GM12878 (cell line): ENCODE measurements around the gene TXNRD1. TPM values are rescaled to one million over a fixed set of nuclear protein-coding genes. Genes with fewer than 3 reads are reported as not detected.

ENCODE experiments used
- ASH2L ChIP-seq: fragments of 300-600, 200-600 bp; sonication (generic); IDR thresholded peaks from 2 replicates; pipeline ENCODE4 v1.6.1; 2017; ENCODE audit warnings: low read depth, mild to moderate bottlenecking, borderline replicate concordance
- BHLHE40 ChIP-seq, 2 experiments: fragments of 450-650 bp in 1 of 2; IDR thresholded peaks; 2 replicates each; pipeline ENCODE4 v1.6.1; 2011 to 2017; ENCODE audit warnings: low read depth in 2 of 2, borderline replicate concordance in 1 of 2, improper control_type of control experiment in 1 of 2, low read length in 1 of 2, mild to moderate bottlenecking in 1 of 2
- CREB1 ChIP-seq: IDR thresholded peaks from 2 replicates; pipeline ENCODE4 v1.6.1; 2012; ENCODE audit warnings: low read depth, mild to moderate bottlenecking, inconsistent platforms
- CUX1 ChIP-seq: IDR thresholded peaks from 2 replicates; pipeline ENCODE4 v1.6.1; 2012; ENCODE audit warnings: improper control_type of control experiment, low read depth, low read length; ENCODE audit not compliant: insufficient replicate concordance
- IRF3 ChIP-seq: fragments of 450-650 bp; IDR thresholded peaks from 2 replicates; pipeline ENCODE4 v1.6.1; 2014; ENCODE audit warnings: mild to moderate bottlenecking
- LARP7 ChIP-seq: fragments of 450-650 bp; IDR thresholded peaks from 2 replicates; pipeline ENCODE4 v1.6.1; 2017; ENCODE audit warnings: mild to moderate bottlenecking
- MTA3 ChIP-seq: IDR thresholded peaks from 2 replicates; pipeline ENCODE4 v1.6.1; 2012; ENCODE audit warnings: low read length, inconsistent platforms, borderline replicate concordance
- POLR2A ChIP-seq: IDR thresholded peaks from 2 replicates; pipeline ENCODE4 v1.6.1; 2011; ENCODE audit warnings: low read depth, mild to moderate bottlenecking, low read length
- SIN3A ChIP-seq: IDR thresholded peaks from 2 replicates; pipeline ENCODE4 v1.6.1; 2012; ENCODE audit warnings: low read depth, low read length, improper control_type of control experiment
- SMARCA5 ChIP-seq: fragments of 450-650 bp; IDR thresholded peaks from 2 replicates; pipeline ENCODE4 v1.6.1; 2017; ENCODE audit warnings: mild to moderate bottlenecking
- SMC3 ChIP-seq: IDR thresholded peaks from 2 replicates; pipeline ENCODE4 v1.6.1; 2011; ENCODE audit warnings: low read length, improper control_type of control experiment, borderline replicate concordance
- TCF3 ChIP-seq: IDR thresholded peaks from 2 replicates; pipeline ENCODE4 v1.6.1; 2012; ENCODE audit warnings: low read depth, mild to moderate bottlenecking, low read length, borderline replicate concordance; ENCODE audit not compliant: insufficient read depth
- YY1 ChIP-seq: IDR thresholded peaks from 2 replicates; pipeline ENCODE4 v1.6.1; 2011; ENCODE audit warnings: low read depth, mild to moderate bottlenecking, low read length
- ZBTB4 ChIP-seq: fragments of 450-650 bp; formaldehyde crosslinking; IDR thresholded peaks from 2 replicates; pipeline ENCODE4 v1.4.0; 2022; ENCODE audit warnings: mild to moderate bottlenecking, moderate library complexity
- polyA plus RNA-seq, 11 experiments: library from polyadenylated mRNA; depleted of rRNA in 4 of 11; unstranded in 6 of 11; stranded (reverse) in 5 of 11; fragments of >200 nt; fragmentation: Nextera tagmentation in 4 of 11; fragmentation: Illumina TruSeq in 1 of 11; extraction: Ambion mirVana in 4 of 11; extraction: Trizol in 1 of 11; gene quantifications; 1 replicate in 1 of 11; 2 replicates in 10 of 11; pipeline versions ENCODE4 v1.2.1 to v1.2.3, GENCODE V29; 2011 to 2016; ENCODE audit warnings: inconsistent platforms in 2 of 11, missing spikeins in 2 of 11, low read depth in 1 of 11
- total RNA-seq, 4 experiments: library from RNA; depleted of rRNA in 3 of 4; stranded (reverse); fragments of >200 nt in 3 of 4; fragmentation: Illumina TruSeq in 1 of 4; extraction: Trizol in 1 of 4; gene quantifications; 2 replicates each; pipeline versions ENCODE4 v1.2.1 to v1.2.3, GENCODE V29; 2013 to 2021
- TF ChIP-seq, protein P1 (sequence below): fragments of 450-650 bp; IDR thresholded peaks from 2 replicates; pipeline ENCODE4 v1.6.1; 2017; ENCODE audit warnings: mild to moderate bottlenecking, moderate library complexity

TXNRD1 gene
- total and polyA plus RNA-seq, 10 of the 15 experiments (the other 5 are each of a cell fraction or from before 2014, with no cell fraction given): 52.6 to 84.6 (median 67.8) TPM

DNA sequence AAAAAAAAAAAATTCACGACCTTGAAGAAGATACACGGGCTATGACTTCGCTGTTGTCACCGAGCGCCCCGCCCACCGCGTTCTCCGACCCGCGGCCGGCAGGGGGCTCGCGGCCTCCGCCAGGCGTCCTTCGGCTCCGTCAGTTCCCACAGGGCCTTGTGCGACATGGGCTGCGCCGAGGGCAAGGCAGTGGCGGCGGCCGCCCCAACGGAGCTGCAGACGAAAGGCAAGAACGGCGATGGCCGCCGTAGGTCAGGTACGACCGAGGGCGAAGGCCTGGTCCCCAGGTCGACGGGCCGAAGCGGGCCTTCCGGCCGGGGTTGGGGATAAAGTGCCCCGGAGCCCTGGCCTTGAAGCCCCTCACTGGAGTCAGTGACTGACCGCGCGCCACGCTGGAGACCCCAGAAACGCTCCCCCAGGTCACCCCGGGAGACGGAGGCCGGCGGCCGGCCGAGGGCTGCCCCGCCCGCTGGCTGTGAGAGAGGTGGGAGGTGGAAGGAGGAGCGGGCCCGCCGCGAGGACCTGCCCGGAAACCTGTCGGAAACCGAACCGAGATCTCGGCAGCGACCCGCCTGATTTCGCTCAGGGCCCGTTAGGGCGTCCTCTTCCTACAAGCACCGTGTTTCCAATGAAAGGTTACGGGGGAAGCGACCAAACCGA, at the start of gene TXNRD1 (continued):
- 0 out of 2 replicates have a peak, but pooled peaks have one; percentile 41 for TF ChIP-seq TCF3
- TF ChIP-seq ASH2L: no peak
- no peak for TF ChIP-seq CUX1
- TF ChIP-seq CREB1: 0 out of 2 replicates have a peak, but pooled peaks have one; percentile 9
- TF ChIP-seq IRF3: peak; percentile 24; the same call in 1 of the 2 replicates
- peak; percentile 81 for TF ChIP-seq POLR2A
- TF ChIP-seq, protein P1, sequence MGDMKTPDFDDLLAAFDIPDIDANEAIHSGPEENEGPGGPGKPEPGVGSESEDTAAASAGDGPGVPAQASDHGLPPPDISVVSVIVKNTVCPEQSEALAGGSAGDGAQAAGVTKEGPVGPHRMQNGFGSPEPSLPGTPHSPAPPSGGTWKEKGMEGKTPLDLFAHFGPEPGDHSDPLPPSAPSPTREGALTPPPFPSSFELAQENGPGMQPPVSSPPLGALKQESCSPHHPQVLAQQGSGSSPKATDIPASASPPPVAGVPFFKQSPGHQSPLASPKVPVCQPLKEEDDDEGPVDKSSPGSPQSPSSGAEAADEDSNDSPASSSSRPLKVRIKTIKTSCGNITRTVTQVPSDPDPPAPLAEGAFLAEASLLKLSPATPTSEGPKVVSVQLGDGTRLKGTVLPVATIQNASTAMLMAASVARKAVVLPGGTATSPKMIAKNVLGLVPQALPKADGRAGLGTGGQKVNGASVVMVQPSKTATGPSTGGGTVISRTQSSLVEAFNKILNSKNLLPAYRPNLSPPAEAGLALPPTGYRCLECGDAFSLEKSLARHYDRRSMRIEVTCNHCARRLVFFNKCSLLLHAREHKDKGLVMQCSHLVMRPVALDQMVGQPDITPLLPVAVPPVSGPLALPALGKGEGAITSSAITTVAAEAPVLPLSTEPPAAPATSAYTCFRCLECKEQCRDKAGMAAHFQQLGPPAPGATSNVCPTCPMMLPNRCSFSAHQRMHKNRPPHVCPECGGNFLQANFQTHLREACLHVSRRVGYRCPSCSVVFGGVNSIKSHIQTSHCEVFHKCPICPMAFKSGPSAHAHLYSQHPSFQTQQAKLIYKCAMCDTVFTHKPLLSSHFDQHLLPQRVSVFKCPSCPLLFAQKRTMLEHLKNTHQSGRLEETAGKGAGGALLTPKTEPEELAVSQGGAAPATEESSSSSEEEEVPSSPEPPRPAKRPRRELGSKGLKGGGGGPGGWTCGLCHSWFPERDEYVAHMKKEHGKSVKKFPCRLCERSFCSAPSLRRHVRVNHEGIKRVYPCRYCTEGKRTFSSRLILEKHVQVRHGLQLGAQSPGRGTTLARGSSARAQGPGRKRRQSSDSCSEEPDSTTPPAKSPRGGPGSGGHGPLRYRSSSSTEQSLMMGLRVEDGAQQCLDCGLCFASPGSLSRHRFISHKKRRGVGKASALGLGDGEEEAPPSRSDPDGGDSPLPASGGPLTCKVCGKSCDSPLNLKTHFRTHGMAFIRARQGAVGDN: peak; percentile 80; the same call in 1 of the 2 replicates
- TF ChIP-seq YY1: peak; percentile 87
- no peak for TF ChIP-seq MTA3
- peak; percentile 90 for TF ChIP-seq SMC3
- peak; percentile 44; the same call in 1 of the 2 replicates for TF ChIP-seq SIN3A
- peak; percentile 35; the same call in 1 of the 2 replicates for TF ChIP-seq LARP7
- peak; percentile 36 to 40; a peak in 1 of 4 replicates for TF ChIP-seq BHLHE40 (IDR thresholded peaks at IDR 0.05; ENCODE audit: borderline replicate concordance in 1 of 2, low read depth in 2 of 2, low read length in 1 of 2)
- TF ChIP-seq ZBTB4 (CRISPR knock-in tag): no peak
- TF ChIP-seq SMARCA5: peak; percentile 89; the same call in 1 of the 2 replicates
